ENCODE data around the gene CTNNA2. TPM values are rescaled to one million over a fixed set of nuclear protein-coding genes. Genes with fewer than 3 reads are reported as not detected.

The CTNNA2 gene
- total RNA-seq, 1 experiment from 2014 or later = 5.5 TPM

DNA sequence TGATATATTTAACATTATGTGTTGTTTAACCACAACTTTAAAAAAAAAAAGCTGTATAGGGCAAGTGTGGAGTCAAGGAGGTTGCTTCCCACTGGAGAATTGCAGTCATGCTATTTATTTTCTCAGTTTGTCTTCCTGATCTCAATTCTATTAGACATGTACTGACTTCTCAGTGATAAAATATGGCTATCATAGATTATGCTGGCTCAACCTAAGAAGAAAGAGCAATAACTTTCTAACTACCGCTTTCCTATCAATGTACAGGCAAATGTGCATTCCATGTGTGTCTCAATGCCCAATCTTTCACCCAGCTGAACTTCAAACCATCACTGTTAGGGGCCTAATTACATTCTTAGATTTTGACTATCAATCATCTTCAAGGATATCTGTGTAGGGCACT, 201.4 kb downstream of the CTNNA2 start:
- Histone ChIP-seq H4K20me1 (ENCODE audit: control insufficient read depth, insufficient read depth, insufficient read length) (no peaks in the 10 kb centered on the region), H2BK5ac (ENCODE audit: insufficient read length, low read length) (no peak overlapping the region), H3K9ac (ENCODE audit: extremely low read depth, insufficient read length, low read length) (no peak overlapping the region), H3K27ac (ENCODE audit: insufficient read length, low read depth, low read length) (no peak overlapping the region), H3T11ph (ENCODE audit: low read length) (no peak overlapping the region), H3K23ac (ENCODE audit: insufficient read length, low read depth, low read length) (no peak overlapping the region), H2BK120ac (ENCODE audit: low read depth, low read length, poor library complexity, severe bottlenecking) (no peak overlapping the region), H2BK15ac (ENCODE audit: low read depth, low read length) (no peak overlapping the region), H2AK5ac (ENCODE audit: insufficient read length, low read length) (no peak overlapping the region), H3K18ac (ENCODE audit: insufficient read length, low read depth, low read length) (no peak overlapping the region), H3K14ac (ENCODE audit: insufficient read depth, low read length) (no peak overlapping the region), H4K91ac (ENCODE audit: insufficient read length, low read depth, low read length) (no peak overlapping the region), H4K8ac (replicated peaks; ENCODE audit: insufficient read length, low read depth, low read length) (no peak overlapping the region), H3K4me2 (ENCODE audit: insufficient read depth, insufficient read length, low read length) (no peak overlapping the region), H3K4me1 (ENCODE audit: insufficient read depth, low read length) (peaks cover 5% of the 10 kb centered on the region; the same call in 1 of the 2 replicates), H3K23me2 (ENCODE audit: insufficient read length, low read depth, low read length, poor library complexity, severe bottlenecking) (no peaks in the 10 kb centered on the region), H3K79me1 (ENCODE audit: insufficient read depth, low read depth, low read length, poor library complexity, severe bottlenecking) (no peaks in the 10 kb centered on the region), H2BK20ac (ENCODE audit: low read depth, low read length, poor library complexity, severe bottlenecking) (no peak overlapping the region), H3K56ac (ENCODE audit: insufficient read length, low read depth, low read length) (no peak overlapping the region), H2BK12ac (ENCODE audit: insufficient read length, low read depth, low read length) (no peak overlapping the region), H3K79me2 (ENCODE audit: insufficient read depth, low read length) (no peaks in the 10 kb centered on the region), H4K5ac (ENCODE audit: insufficient read length, low read depth, low read length) (no peak overlapping the region), H3K27me3 (ENCODE audit: insufficient read depth, low read length) (no peaks in the 10 kb centered on the region), H3K4ac (ENCODE audit: low read depth, low read length) (no peak overlapping the region), H3K9me3 (ENCODE audit: control insufficient read depth, low read depth, low read length) (no peaks in the 10 kb centered on the region), H2AFZ (ENCODE audit: low read length) (no peak overlapping the region)
- Mint-ChIP-seq H3K27me3 (ENCODE audit: low read depth) (no peaks in the 10 kb centered on the region), H3K27ac (no peak overlapping the region), H3K4me1 (peaks cover 11% of the 10 kb centered on the region in 2 experiments), H3K9me3 (no peaks in the 10 kb centered on the region), H3K4me3 (no peak overlapping the region), H3K36me3 (ENCODE audit: insufficient read depth in 1 of 3, low read depth in 3 of 3) (no peaks in the 10 kb centered on the region)
- DNase-seq = no peak
- WGBS (ENCODE audit: extremely low coverage, insufficient read length, low lambda C conversion rate) = no CpG with 5 or more reads among the region's 1 CpG
- TF ChIP-seq, protein P1, sequence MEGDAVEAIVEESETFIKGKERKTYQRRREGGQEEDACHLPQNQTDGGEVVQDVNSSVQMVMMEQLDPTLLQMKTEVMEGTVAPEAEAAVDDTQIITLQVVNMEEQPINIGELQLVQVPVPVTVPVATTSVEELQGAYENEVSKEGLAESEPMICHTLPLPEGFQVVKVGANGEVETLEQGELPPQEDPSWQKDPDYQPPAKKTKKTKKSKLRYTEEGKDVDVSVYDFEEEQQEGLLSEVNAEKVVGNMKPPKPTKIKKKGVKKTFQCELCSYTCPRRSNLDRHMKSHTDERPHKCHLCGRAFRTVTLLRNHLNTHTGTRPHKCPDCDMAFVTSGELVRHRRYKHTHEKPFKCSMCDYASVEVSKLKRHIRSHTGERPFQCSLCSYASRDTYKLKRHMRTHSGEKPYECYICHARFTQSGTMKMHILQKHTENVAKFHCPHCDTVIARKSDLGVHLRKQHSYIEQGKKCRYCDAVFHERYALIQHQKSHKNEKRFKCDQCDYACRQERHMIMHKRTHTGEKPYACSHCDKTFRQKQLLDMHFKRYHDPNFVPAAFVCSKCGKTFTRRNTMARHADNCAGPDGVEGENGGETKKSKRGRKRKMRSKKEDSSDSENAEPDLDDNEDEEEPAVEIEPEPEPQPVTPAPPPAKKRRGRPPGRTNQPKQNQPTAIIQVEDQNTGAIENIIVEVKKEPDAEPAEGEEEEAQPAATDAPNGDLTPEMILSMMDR (conservative IDR thresholded peaks at IDR 0.05) = no peak

Measured in H9 (cell line).